HEK293 (cell line): ENCODE measurements around the gene ZFYVE28.

ENCODE experiments used
- FEZF1 ChIP-seq: fragments of 450-650 bp; formaldehyde crosslinking; IDR thresholded peaks from 2 replicates; pipeline ENCODE4 v1.5.1; 2016; ENCODE audit warnings: missing biosample characterization, missing genetic modification characterization
- GLI4 ChIP-seq: fragments of 450-650 bp; formaldehyde crosslinking; IDR thresholded peaks from 2 replicates; pipeline ENCODE4 v1.5.1; 2016; ENCODE audit warnings: missing biosample characterization, missing genetic modification characterization
- PRDM10 ChIP-seq: fragments of 450-650 bp; formaldehyde crosslinking; IDR thresholded peaks from 2 replicates; pipeline ENCODE4 v1.5.1; 2016; ENCODE audit warnings: missing biosample characterization, missing genetic modification characterization
- YY1 ChIP-seq: fragments of 450-650 bp; formaldehyde crosslinking; IDR thresholded peaks from 2 replicates; pipeline ENCODE4 v1.5.1; 2018; ENCODE audit warnings: missing biosample characterization, missing genetic modification characterization
- ZBTB10 ChIP-seq: fragments of 450-650 bp; formaldehyde crosslinking; IDR thresholded peaks from 2 replicates; pipeline ENCODE4 v1.5.1; 2016; ENCODE audit warnings: missing biosample characterization, missing genetic modification characterization
- ZBTB26 ChIP-seq: fragments of 450-650 bp; formaldehyde crosslinking; optimal IDR thresholded peaks from 2 replicates; pipeline ENCODE3; 2016; ENCODE audit warnings: missing biosample characterization, mild to moderate bottlenecking, missing genetic modification characterization
- ZFHX2 ChIP-seq: fragments of 450-650 bp; formaldehyde crosslinking; conservative IDR thresholded peaks from 2 replicates; pipeline ENCODE4 v1.5.1; 2016; ENCODE audit warnings: missing biosample characterization, missing genetic modification characterization
- ZIC2 ChIP-seq: fragments of 450-650 bp; formaldehyde crosslinking; IDR thresholded peaks from 2 replicates; pipeline ENCODE4 v1.5.1; 2016; ENCODE audit warnings: missing biosample characterization, missing genetic modification characterization
- ZNF133 ChIP-seq: fragments of 450-650 bp; formaldehyde crosslinking; IDR thresholded peaks from 2 replicates; pipeline ENCODE4 v1.5.1; 2016; ENCODE audit warnings: missing biosample characterization, missing genetic modification characterization
- ZNF140 ChIP-seq: fragments of 450-650 bp; formaldehyde crosslinking; IDR thresholded peaks from 2 replicates; pipeline ENCODE4 v1.5.1; 2016; ENCODE audit warnings: missing biosample characterization, missing genetic modification characterization
- ZNF211 ChIP-seq: fragments of 450-650 bp; formaldehyde crosslinking; IDR thresholded peaks from 2 replicates; pipeline ENCODE4 v1.5.1; 2016; ENCODE audit warnings: low read depth, missing biosample characterization, missing genetic modification characterization
- ZNF24 ChIP-seq: fragments of 450-650 bp; formaldehyde crosslinking; IDR thresholded peaks from 2 replicates; pipeline ENCODE4 v1.5.1; 2016; ENCODE audit warnings: missing biosample characterization, missing genetic modification characterization
- ZNF335 ChIP-seq: fragments of 450-650 bp; formaldehyde crosslinking; conservative IDR thresholded peaks from 2 replicates; pipeline ENCODE4 v1.5.1; 2016; ENCODE audit warnings: missing biosample characterization, missing genetic modification characterization
- ZNF354C ChIP-seq: fragments of 450-650 bp; formaldehyde crosslinking; IDR thresholded peaks from 2 replicates; pipeline ENCODE4 v1.5.1; 2016; ENCODE audit warnings: missing biosample characterization, missing genetic modification characterization, low read depth, borderline replicate concordance
- ZNF423 ChIP-seq: fragments of 450-650 bp; formaldehyde crosslinking; IDR thresholded peaks from 2 replicates; pipeline ENCODE4 v1.5.1; 2016; ENCODE audit warnings: missing biosample characterization, missing genetic modification characterization
- ZNF530 ChIP-seq: fragments of 450-650 bp; formaldehyde crosslinking; IDR thresholded peaks from 2 replicates; pipeline ENCODE4 v1.5.1; 2016; ENCODE audit warnings: low read depth, missing biosample characterization, missing genetic modification characterization
- ZNF560 ChIP-seq: fragments of 450-650 bp; formaldehyde crosslinking; IDR thresholded peaks from 2 replicates; pipeline ENCODE4 v1.5.1; 2017; ENCODE audit warnings: missing biosample characterization, missing genetic modification characterization, borderline replicate concordance
- ZNF561 ChIP-seq: fragments of 450-650 bp; IDR thresholded peaks from 2 replicates; pipeline ENCODE4 v1.5.1; 2018; ENCODE audit warnings: missing biosample characterization, missing genetic modification characterization, borderline replicate concordance
- ZNF585B ChIP-seq: fragments of 450-650 bp; formaldehyde crosslinking; IDR thresholded peaks from 2 replicates; pipeline ENCODE4 v1.5.1; 2016; ENCODE audit warnings: missing biosample characterization, missing genetic modification characterization
- ZNF610 ChIP-seq: fragments of 450-650 bp; formaldehyde crosslinking; IDR thresholded peaks from 2 replicates; pipeline ENCODE4 v1.5.1; 2016; ENCODE audit warnings: missing biosample characterization, missing genetic modification characterization, borderline replicate concordance
- ZNF623 ChIP-seq: fragments of 450-650 bp; formaldehyde crosslinking; IDR thresholded peaks from 2 replicates; pipeline ENCODE4 v1.5.1; 2016; ENCODE audit warnings: missing biosample characterization, missing genetic modification characterization
- ZNF701 ChIP-seq: fragments of 450-650 bp; formaldehyde crosslinking; IDR thresholded peaks from 2 replicates; pipeline ENCODE4 v1.5.1; 2016; ENCODE audit warnings: missing biosample characterization, missing genetic modification characterization
- ZNF704 ChIP-seq: fragments of 450-650 bp; formaldehyde crosslinking; IDR thresholded peaks from 2 replicates; pipeline ENCODE4 v1.5.1; 2016; ENCODE audit warnings: missing biosample characterization, missing genetic modification characterization
- ZNF777 ChIP-seq: fragments of 450-650 bp; formaldehyde crosslinking; IDR thresholded peaks from 2 replicates; pipeline ENCODE4 v1.5.1; 2017; ENCODE audit warnings: missing biosample characterization, missing genetic modification characterization, borderline replicate concordance
- ZSCAN16 ChIP-seq: fragments of 450-650 bp; formaldehyde crosslinking; IDR thresholded peaks from 2 replicates; pipeline ENCODE4 v1.5.1; 2016; ENCODE audit warnings: missing biosample characterization, missing genetic modification characterization
- ZSCAN18 ChIP-seq: fragments of 450-650 bp; formaldehyde crosslinking; IDR thresholded peaks from 2 replicates; pipeline ENCODE4 v1.5.1; 2016; ENCODE audit warnings: missing biosample characterization, missing genetic modification characterization
- ZSCAN4 ChIP-seq: fragments of 450-650 bp; formaldehyde crosslinking; IDR thresholded peaks from 2 replicates; pipeline ENCODE4 v1.5.1; 2017; ENCODE audit warnings: missing biosample characterization, missing genetic modification characterization

ZFYVE28 gene

GRCh38 chr4:2262145-2262943 lies 156.1 kb downstream of the ZFYVE28 start (continued):
- TF ChIP-seq YY1 (tag by site-specific recombination) (0 out of 2 replicates have a peak, but pooled peaks have one; percentile 23), ZNF211 (no peak), ZNF140 (tag by site-specific recombination) (no peak), FEZF1 (no peak), GLI4 (tag by site-specific recombination) (no peak), ZBTB26 (peak; percentile 84), ZFHX2 (tag by site-specific recombination) (no peak; the same call in 1 of the 2 replicates), ZNF423 (tag by site-specific recombination) (no peak), ZBTB10 (tag by site-specific recombination) (peak; percentile 48; the same call in 1 of the 2 replicates), ZNF777 (tag by site-specific recombination) (no peak), ZNF623 (tag by site-specific recombination) (no peak), ZNF354C (no peak), ZNF610 (peak; percentile 52; the same call in 1 of the 2 replicates), ZNF701 (tag by site-specific recombination) (no peak), ZSCAN18 (tag by site-specific recombination) (no peak), ZNF335 (tag by site-specific recombination) (peak; percentile 91), ZIC2 (tag by site-specific recombination) (peak; percentile 44), ZNF560 (no peak), ZNF561 (peak; percentile 87), ZNF585B (tag by site-specific recombination) (no peak), ZNF133 (tag by site-specific recombination) (no peak), PRDM10 (tag by site-specific recombination) (no peak), ZNF704 (tag by site-specific recombination) (no peak), ZSCAN4 (tag by site-specific recombination) (no peak), ZNF24 (tag by site-specific recombination) (no peak), ZSCAN16 (tag by site-specific recombination) (no peak), ZNF530 (no peak)
